Hepatocyte (in vitro differentiated cells): ENCODE measurements around the gene HYLS1.

Experiments
- CTCF ChIP-seq: fragments of 200-600 bp; sonication (generic); IDR thresholded peaks from 2 replicates; pipeline ENCODE4 v1.5.1; 2016; ENCODE audit warnings: antibody characterized with exemption, mild to moderate bottlenecking; ENCODE audit not compliant: poor library complexity
- EZH2 ChIP-seq: fragments of 200-600 bp; sonication (generic); IDR thresholded peaks from 2 replicates; pipeline ENCODE4 v1.6.1; 2016; ENCODE audit warnings: antibody characterized with exemption, mild to moderate bottlenecking, borderline replicate concordance

DNA sequence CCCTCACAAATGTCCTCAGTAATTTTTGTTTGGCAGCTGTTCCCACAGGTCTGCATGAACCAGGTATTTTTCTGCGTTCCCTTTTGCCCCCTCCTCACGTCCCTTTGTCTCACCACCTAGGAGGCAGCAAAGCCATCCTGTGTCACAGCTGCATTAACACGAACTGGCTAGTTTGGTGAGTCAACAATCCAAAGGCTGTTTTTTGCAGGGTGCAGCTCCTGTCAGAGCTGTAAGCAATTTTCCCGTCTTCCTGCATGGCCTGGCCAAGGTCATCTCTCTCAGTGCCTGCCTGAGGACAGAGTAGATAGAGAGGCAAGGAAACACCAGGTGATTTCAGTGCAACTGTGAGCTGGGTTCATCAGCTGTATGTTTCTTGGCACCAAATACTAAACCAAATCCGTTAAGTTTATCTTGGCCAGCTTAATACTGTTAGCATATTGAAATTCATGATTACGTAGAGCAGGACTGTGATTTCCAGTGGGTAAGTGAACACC lies 37.8 kb downstream of the HYLS1 start:
- TF ChIP-seq CTCF (peak; percentile 23), EZH2 (no peak)
